ENCODE results near the gene PCSK1N. TPM values are rescaled to one million over a fixed set of nuclear protein-coding genes. Genes with fewer than 3 reads are reported as not detected.

Gene PCSK1N
- total and polyA plus RNA-seq, 2 experiments from 2014 or later: 7.1 to 8.7 TPM

DNA sequence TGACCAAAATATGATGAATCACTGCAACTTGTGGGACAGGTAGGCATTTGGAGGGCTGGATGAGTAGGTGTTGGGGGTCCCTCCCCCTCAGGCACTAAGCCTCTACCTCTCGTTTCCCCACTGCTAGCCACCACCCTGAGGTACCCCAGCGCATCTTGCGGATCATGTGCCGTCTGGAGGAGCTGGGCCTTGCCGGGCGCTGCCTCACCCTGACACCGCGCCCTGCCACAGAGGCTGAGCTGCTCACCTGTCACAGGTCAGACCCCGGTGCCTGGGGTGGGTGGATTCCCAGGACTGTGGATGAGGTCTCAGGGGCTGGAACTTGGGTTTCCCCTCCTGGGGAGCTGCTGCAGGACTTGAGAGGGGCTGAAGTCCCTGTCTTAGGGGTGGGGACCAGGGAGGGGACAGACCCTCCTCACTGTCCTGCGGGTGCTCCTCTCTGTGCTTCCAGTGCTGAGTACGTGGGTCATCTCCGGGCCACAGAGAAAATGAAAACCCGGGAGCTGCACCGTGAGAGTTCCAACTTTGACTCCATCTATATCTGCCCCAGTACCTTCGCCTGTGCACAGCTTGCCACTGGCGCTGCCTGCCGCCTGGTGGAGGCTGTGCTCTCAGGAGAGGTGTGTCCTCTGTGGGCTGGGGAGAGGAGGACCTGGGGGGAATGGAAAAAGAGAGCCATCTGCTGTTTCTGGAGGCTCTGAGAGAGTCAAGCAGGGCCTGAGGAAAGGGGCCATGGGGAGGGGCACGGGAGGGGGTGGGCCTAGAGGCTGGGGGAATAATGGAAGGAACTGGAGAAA is 19.2 kb downstream of the PCSK1N start:
- Histone ChIP-seq H3K27ac (no peak overlapping the region), H3K36me3 (peaks cover 3% of the 10 kb centered on the region), H3K27me3 (no peaks in the 10 kb centered on the region), H3K9me3 (ENCODE audit: low read depth) (no peaks in the 10 kb centered on the region), H3K4me3 (no peak overlapping the region), H3K4me1 (ENCODE audit: low read depth) (no peaks in the 10 kb centered on the region)
- no peak for DNase-seq (ENCODE audit: low read depth in 1 of 2, low spot score in 1 of 2)
- TF ChIP-seq, protein P1, sequence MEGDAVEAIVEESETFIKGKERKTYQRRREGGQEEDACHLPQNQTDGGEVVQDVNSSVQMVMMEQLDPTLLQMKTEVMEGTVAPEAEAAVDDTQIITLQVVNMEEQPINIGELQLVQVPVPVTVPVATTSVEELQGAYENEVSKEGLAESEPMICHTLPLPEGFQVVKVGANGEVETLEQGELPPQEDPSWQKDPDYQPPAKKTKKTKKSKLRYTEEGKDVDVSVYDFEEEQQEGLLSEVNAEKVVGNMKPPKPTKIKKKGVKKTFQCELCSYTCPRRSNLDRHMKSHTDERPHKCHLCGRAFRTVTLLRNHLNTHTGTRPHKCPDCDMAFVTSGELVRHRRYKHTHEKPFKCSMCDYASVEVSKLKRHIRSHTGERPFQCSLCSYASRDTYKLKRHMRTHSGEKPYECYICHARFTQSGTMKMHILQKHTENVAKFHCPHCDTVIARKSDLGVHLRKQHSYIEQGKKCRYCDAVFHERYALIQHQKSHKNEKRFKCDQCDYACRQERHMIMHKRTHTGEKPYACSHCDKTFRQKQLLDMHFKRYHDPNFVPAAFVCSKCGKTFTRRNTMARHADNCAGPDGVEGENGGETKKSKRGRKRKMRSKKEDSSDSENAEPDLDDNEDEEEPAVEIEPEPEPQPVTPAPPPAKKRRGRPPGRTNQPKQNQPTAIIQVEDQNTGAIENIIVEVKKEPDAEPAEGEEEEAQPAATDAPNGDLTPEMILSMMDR (IDR thresholded peaks at IDR 0.05; ENCODE audit: low read depth, low read length): no peak

DNA sequence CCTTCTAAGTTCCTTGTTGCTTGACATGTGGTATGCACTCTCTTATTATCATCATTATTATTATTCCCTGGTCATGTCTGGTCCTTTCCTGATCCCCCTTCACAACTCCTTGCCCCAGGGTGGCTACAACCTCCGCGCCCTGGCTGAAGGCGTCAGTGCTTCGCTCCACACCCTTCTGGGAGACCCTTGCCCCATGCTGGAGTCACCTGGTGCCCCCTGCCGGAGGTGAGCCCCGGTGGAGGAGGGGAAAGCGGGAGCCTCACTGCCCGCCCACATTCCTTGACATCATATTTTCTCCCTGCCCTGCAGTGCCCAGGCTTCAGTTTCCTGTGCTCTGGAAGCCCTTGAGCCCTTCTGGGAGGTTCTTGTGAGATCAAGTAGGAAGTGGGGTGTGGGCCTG is 20.1 kb downstream of the PCSK1N start:
- no peak overlapping the region for H3K27ac ChIP-seq
- TF ChIP-seq, protein P1 (IDR thresholded peaks at IDR 0.05; ENCODE audit: low read depth, low read length): no peak
- DNase-seq (ENCODE audit: low read depth in 1 of 2, low spot score in 1 of 2): no peak
- no peaks in the 10 kb centered on the region for H3K27me3 ChIP-seq
- no peaks in the 10 kb centered on the region for H3K9me3 ChIP-seq (ENCODE audit: low read depth)
- no peaks in the 10 kb centered on the region for H3K4me1 ChIP-seq (ENCODE audit: low read depth)
- no peak overlapping the region for H3K4me3 ChIP-seq
- peaks cover 3% of the 10 kb centered on the region for H3K36me3 ChIP-seq

DNA sequence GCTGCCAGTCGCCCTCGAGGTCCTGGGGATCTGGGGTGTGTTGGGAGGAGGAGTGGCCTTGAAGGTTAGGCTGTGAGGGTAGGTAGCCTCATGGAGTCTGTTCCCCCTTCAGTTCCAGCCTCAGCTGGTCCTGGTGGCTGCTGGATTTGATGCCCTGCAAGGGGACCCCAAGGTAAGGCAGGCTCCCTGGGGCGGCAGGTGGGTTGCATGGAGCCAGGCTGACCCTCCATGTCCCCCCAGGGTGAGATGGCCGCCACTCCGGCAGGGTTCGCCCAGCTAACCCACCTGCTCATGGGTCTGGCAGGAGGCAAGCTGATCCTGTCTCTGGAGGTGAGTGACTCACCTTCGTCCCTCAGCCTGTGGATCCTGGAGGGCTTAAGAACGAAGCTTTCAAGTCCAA is 20.7 kb downstream of the PCSK1N start:
- Histone ChIP-seq H3K27me3 (no peaks in the 10 kb centered on the region), H3K9me3 (ENCODE audit: low read depth) (no peaks in the 10 kb centered on the region), H3K36me3 (peaks cover 3% of the 10 kb centered on the region), H3K4me1 (ENCODE audit: low read depth) (no peaks in the 10 kb centered on the region), H3K4me3 (no peak overlapping the region), H3K27ac (no peak overlapping the region)
- no peak for DNase-seq (ENCODE audit: low read depth in 1 of 2, low spot score in 1 of 2)
- TF ChIP-seq, protein P1 (IDR thresholded peaks at IDR 0.05; ENCODE audit: low read depth, low read length): no peak

DNA sequence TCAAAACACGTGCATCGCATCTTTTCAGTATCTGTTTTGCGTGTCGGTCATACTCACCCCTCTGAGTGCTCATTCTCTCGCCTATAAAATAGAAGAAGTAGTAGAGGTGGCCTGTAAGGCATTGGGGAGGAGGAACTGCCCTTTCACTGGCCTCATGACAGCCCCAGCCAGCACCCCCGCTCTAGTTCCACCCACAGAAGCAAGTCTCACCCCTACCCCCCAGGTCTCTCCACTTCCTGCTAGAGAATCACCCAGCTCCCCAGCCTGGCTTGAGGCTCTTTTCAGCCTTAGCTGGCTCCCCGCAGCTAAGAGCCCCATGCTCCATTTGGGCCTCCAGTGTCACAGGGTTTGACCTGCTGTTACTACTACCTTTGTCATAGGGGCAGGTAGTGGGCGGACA is 21.8 kb downstream of the PCSK1N start:
- Histone ChIP-seq H3K27ac (no peak overlapping the region), H3K9me3 (ENCODE audit: low read depth) (no peaks in the 10 kb centered on the region)
- TF ChIP-seq, protein P1 (IDR thresholded peaks at IDR 0.05; ENCODE audit: low read depth, low read length): no peak

DNA sequence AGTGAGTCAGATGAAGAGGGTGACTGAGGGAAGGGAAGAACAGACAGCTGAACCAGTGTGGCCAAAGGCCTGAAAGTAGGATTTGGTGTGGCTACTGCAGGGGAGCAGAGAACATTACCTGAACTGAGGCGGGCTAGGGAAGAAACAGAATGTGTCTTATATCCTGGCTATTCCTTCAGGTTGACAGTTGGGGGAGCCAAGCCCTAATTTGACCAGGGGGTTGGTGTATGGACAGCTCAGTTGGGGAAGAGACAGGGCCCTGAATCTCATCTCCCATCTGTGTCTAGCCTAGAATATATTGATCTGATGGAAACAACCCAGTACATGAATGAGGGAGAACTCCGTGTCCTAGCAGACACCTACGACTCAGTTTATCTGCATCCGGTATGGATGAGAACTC is 29.3 kb downstream of the PCSK1N start:
- H3K27me3 ChIP-seq: no peaks in the 10 kb centered on the region
- TF ChIP-seq, protein P1 (IDR thresholded peaks at IDR 0.05; ENCODE audit: low read depth, low read length): no peak
- DNase-seq (ENCODE audit: low read depth in 1 of 2, low spot score in 1 of 2): no peak

More for the DNA sequence above, 21.8 kb downstream of the PCSK1N start:
- Histone ChIP-seq H3K27me3 (no peaks in the 10 kb centered on the region), H3K36me3 (peaks cover 3% of the 10 kb centered on the region), H3K4me3 (no peak overlapping the region), H3K4me1 (ENCODE audit: low read depth) (no peaks in the 10 kb centered on the region)
- DNase-seq (ENCODE audit: low read depth in 1 of 2, low spot score in 1 of 2): no peak

More for the DNA sequence above, 29.3 kb downstream of the PCSK1N start:
- Histone ChIP-seq H3K4me1 (ENCODE audit: low read depth) (peaks cover 5% of the 10 kb centered on the region), H3K27ac (no peak overlapping the region), H3K36me3 (no peaks in the 10 kb centered on the region), H3K9me3 (ENCODE audit: low read depth) (no peaks in the 10 kb centered on the region), H3K4me3 (no peak overlapping the region)
